OCI-LY3 (cell line): ENCODE measurements around the gene VPS13D.

Source experiments
- CTCF ChIP-seq: fragments of 200-600, 300-600 bp; sonication (generic); IDR thresholded peaks from 2 replicates; pipeline ENCODE4 v1.5.1; 2014; ENCODE audit warnings: antibody characterized with exemption, low read length, low read depth
- EZH2phosphoT487 ChIP-seq: fragments of 200-600 bp; shearing (Covaris generic); IDR thresholded peaks from 2 replicates; pipeline ENCODE4 v1.6.1; 2018; ENCODE audit warnings: antibody characterized with exemption, mixed run types, low read depth

DNA sequence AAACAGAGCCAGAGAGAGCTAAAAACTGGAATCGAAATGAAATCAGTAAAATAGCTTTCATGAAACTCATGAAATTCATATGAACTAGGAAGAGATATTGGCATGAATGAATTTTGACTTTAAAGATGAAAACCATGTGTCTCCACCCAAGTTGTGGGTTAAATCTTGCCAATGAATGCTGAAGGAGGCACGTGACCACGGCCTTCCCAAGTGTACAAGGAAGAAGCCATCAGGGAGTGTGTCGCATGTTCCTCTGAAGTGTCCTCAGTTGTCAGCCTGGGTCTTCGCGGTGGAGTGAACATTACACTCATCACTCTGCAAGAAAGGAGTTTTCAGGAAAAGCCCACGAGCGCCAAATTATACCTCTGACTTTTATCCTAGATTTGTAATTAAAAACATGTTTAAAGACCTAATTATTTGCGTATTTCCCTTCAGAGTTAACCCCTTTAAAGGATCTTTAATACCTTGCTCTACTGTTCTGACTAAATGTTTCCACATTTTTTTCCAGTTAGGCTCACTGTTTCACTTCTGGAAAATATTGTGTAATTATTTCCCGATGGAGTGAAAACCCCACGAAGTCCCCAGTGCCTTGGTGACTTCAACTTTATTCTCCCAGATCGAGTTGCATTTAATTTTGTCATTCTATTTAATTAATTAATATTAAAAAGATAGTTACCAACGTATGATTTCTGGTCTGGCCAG lies 269.9 kb downstream of the VPS13D start:
- TF ChIP-seq CTCF (no peak), EZH2phosphoT487 (no peak)
